HuH-7 (cell line): ENCODE measurements around the gene COL23A1.

Experiments used
- DNase-seq: peaks from one replicate; pipeline ENCODE4 v3.0.0; 2011; ENCODE audit warnings: low spot score

The COL23A1 gene

GRCh38 chr5:178189433-178189832 is 400.8 kb downstream of the COL23A1 start:
- no peak for DNase-seq
